ENCODE data around the gene AMPD3.
A peak's percentile ranks its signal among the peaks of the same experiment; 100 is the strongest.

The AMPD3 gene

GRCh38 chr11:10551845-10552352 is 96.8 kb downstream of the AMPD3 start:
- H3K9ac ChIP-seq (ENCODE audit: insufficient read length), result no peak overlapping the region
- TF ChIP-seq EZH2 (IDR thresholded peaks at IDR 0.05) (no peak), FOXP2 (optimal IDR thresholded peaks at IDR 0.05; ENCODE audit: control extremely low read depth, extremely low read length, insufficient read depth) (no peak), POLR2AphosphoS5 (IDR thresholded peaks at IDR 0.05; ENCODE audit: borderline replicate concordance, low read depth, low read length) (no peak)
- 0 out of 2 replicates have a peak, but pooled peaks cover 5% of the 10 kb centered on the region for H3K36me3 ChIP-seq (ENCODE audit: insufficient read depth, low read length)
- no peaks in the 10 kb centered on the region for H3K9me3 ChIP-seq (ENCODE audit: low read depth, low read length)
- H3K4me3 ChIP-seq, result peak overlapping the region; percentile 2; the same call in 1 of the 2 replicates
- peak; percentile 81 for DNase-seq (ENCODE audit: low read depth, low spot score)
- H3K27ac ChIP-seq, result peak overlapping the region; percentile 87

GRCh38 chr11:10556590-10556989 is 101.5 kb downstream of the AMPD3 start:
- H3K36me3 ChIP-seq (ENCODE audit: insufficient read depth, low read length), result peaks cover 16% of the 10 kb centered on the region
- peak overlapping the region; percentile 59 for H3K4me3 ChIP-seq
- TF ChIP-seq EZH2 (IDR thresholded peaks at IDR 0.05), result no peak
- TF ChIP-seq FOXP2 (optimal IDR thresholded peaks at IDR 0.05; ENCODE audit: control extremely low read depth, extremely low read length, insufficient read depth), result no peak
- peak; percentile 84; the same call in 1 of the 2 replicates for TF ChIP-seq POLR2AphosphoS5 (IDR thresholded peaks at IDR 0.05; ENCODE audit: borderline replicate concordance, low read depth, low read length)
- peak; percentile 97 for DNase-seq (ENCODE audit: low read depth, low spot score)
- H3K9me3 ChIP-seq (ENCODE audit: low read depth, low read length), result peaks cover 3% of the 10 kb centered on the region; the same call in 1 of the 2 replicates
- peak overlapping the region; percentile 100 for H3K27ac ChIP-seq
- H3K9ac ChIP-seq (ENCODE audit: insufficient read length), result peak overlapping the region; percentile 90
